Muscle of arm (tissue), 12 donors: ENCODE data around the gene UNC79. TPM values are rescaled to one million over a fixed set of nuclear protein-coding genes. Genes with fewer than 3 reads are reported as not detected.

ENCODE experiments used
- DNase-seq: peaks from one replicate; pipeline ENCODE4 v3.0.0-alpha.2; 2013
- polyA plus RNA-seq, 12 donors: library from polyadenylated mRNA; unstranded; fragments of 120-200 nt; gene quantifications; one replicate each; pipeline ENCODE4 v1.2.1, GENCODE V29; 2013; ENCODE audit not compliant: insufficient read length in 12 of 12

The UNC79 gene
- polyA plus RNA-seq, 12 donors = 0.22 to 0.78 (median 0.53) TPM; not detected in 2

GRCh38 chr14:93707475-93707874 lies 276.7 kb downstream of the UNC79 start:
- DNase-seq = no peak

- no peak for DNase-seq
Measured at GRCh38 chr14:93708311-93708734, 277.6 kb downstream of the UNC79 start.

GRCh38 chr14:93708800-93709199 lies 278.1 kb downstream of the UNC79 start:
- no peak for DNase-seq

GRCh38 chr14:93709249-93709648 lies 278.5 kb downstream of the UNC79 start:
- no peak for DNase-seq

- no peak for DNase-seq
Measured at GRCh38 chr14:93712079-93712837, 281.5 kb downstream of the UNC79 start.

- DNase-seq = no peak
Measured at GRCh38 chr14:93712838-93713724, 282.3 kb downstream of the UNC79 start.

- DNase-seq = no peak
Measured at GRCh38 chr14:93713726-93714405, 283.1 kb downstream of the UNC79 start.

- DNase-seq = no peak
Measured at GRCh38 chr14:93714605-93715004, 283.9 kb downstream of the UNC79 start.

- no peak for DNase-seq
Measured at GRCh38 chr14:93715279-93715927, 284.7 kb downstream of the UNC79 start.

GRCh38 chr14:93716002-93716745 lies 285.4 kb downstream of the UNC79 start:
- DNase-seq = no peak

GRCh38 chr14:93716746-93717667 lies 286.3 kb downstream of the UNC79 start:
- no peak for DNase-seq

GRCh38 chr14:93717668-93718320 lies 287.1 kb downstream of the UNC79 start:
- no peak for DNase-seq

- DNase-seq = no peak
Measured at GRCh38 chr14:93719256-93719655, 288.5 kb downstream of the UNC79 start.

- DNase-seq = no peak
Measured at GRCh38 chr14:93720076-93720815, 289.5 kb downstream of the UNC79 start.

GRCh38 chr14:93720981-93721483 lies 290.3 kb downstream of the UNC79 start:
- no peak for DNase-seq

GRCh38 chr14:93723001-93723400 lies 292.3 kb downstream of the UNC79 start:
- no peak for DNase-seq

GRCh38 chr14:93725002-93725582 lies 294.4 kb downstream of the UNC79 start:
- no peak for DNase-seq

- DNase-seq = no peak
Measured at GRCh38 chr14:93725993-93726392, 295.3 kb downstream of the UNC79 start.
